SK-N-SH treated with all-trans-retinoic acid at 6 μM for 48 hours (cell line): Measurements from ENCODE around the gene LRRC18.

Experiments used
- GLIS3 ChIP-seq: fragments of 250-450 bp; sonication (Bioruptor Pico); IDR thresholded peaks from 2 replicates; pipeline ENCODE4 v1.5.0; 2020; ENCODE audit warnings: mild to moderate bottlenecking, moderate library complexity
- ISL1 ChIP-seq: fragments of 250-450 bp; sonication (Bioruptor Pico); IDR thresholded peaks from 2 replicates; pipeline ENCODE4 v2.1.2; 2022; ENCODE audit warnings: mild to moderate bottlenecking, moderate library complexity
- RARB ChIP-seq: fragments of 250-450 bp; sonication (Bioruptor Pico); IDR thresholded peaks from 2 replicates; pipeline ENCODE4 v1.8.0; 2021; ENCODE audit warnings: mild to moderate bottlenecking, moderate library complexity
- TCF4 ChIP-seq: fragments of 250-450 bp; sonication (Bioruptor Pico); IDR thresholded peaks from 2 replicates; pipeline ENCODE4 v1.8.0; 2021; ENCODE audit warnings: mild to moderate bottlenecking, moderate library complexity, borderline replicate concordance
- TOX ChIP-seq: fragments of 250-450 bp; sonication (Bioruptor Pico); IDR thresholded peaks from 2 replicates; pipeline ENCODE4 v1.8.0; 2021; ENCODE audit warnings: mild to moderate bottlenecking, moderate library complexity, borderline replicate concordance
- ZFP3 ChIP-seq: fragments of 250-450 bp; sonication (Bioruptor Pico); IDR thresholded peaks from 2 replicates; pipeline ENCODE4 v1.5.0; 2020; ENCODE audit warnings: mild to moderate bottlenecking, moderate library complexity
- ZFP30 ChIP-seq: fragments of 450-650 bp; formaldehyde crosslinking; IDR thresholded peaks from 2 replicates; pipeline ENCODE4 v1.5.0; 2022; ENCODE audit warnings: mild to moderate bottlenecking, moderate library complexity
- ZNF565 ChIP-seq: fragments of 450-650 bp; formaldehyde crosslinking; conservative IDR thresholded peaks from 2 replicates; pipeline ENCODE4 v1.5.0; 2020; ENCODE audit warnings: low read depth, mild to moderate bottlenecking, moderate library complexity
- ZNF70 ChIP-seq: fragments of 450-650 bp; formaldehyde crosslinking; IDR thresholded peaks from 2 replicates; pipeline ENCODE4 v1.5.0; 2020; ENCODE audit warnings: mild to moderate bottlenecking, moderate library complexity
- ZNF8 ChIP-seq: fragments of 450-650 bp; formaldehyde crosslinking; IDR thresholded peaks from 2 replicates; pipeline ENCODE4 v1.5.0; 2020; ENCODE audit warnings: mild to moderate bottlenecking, moderate library complexity
- TF ChIP-seq, protein P1 (sequence below): fragments of 250-450 bp; sonication (Bioruptor Pico); IDR thresholded peaks from 2 replicates; pipeline ENCODE4 v1.8.0; 2020; ENCODE audit warnings: mild to moderate bottlenecking, moderate library complexity, borderline replicate concordance
- TF ChIP-seq, protein P2 (sequence below): fragments of 250-450 bp; sonication (Bioruptor Pico); IDR thresholded peaks from 2 replicates; pipeline ENCODE4 v1.5.1; 2021; ENCODE audit warnings: mild to moderate bottlenecking, moderate library complexity
- TF ChIP-seq, protein P3 (sequence below): fragments of 250-450 bp; sonication (Bioruptor Pico); IDR thresholded peaks from 2 replicates; pipeline ENCODE4 v1.5.1; 2020; ENCODE audit warnings: low read depth, mild to moderate bottlenecking, moderate library complexity
- TF ChIP-seq, protein P4 (sequence below): fragments of 250-450 bp; sonication (Bioruptor Pico); IDR thresholded peaks from 2 replicates; pipeline ENCODE4 v1.5.0; 2020; ENCODE audit warnings: mild to moderate bottlenecking, moderate library complexity

DNA sequence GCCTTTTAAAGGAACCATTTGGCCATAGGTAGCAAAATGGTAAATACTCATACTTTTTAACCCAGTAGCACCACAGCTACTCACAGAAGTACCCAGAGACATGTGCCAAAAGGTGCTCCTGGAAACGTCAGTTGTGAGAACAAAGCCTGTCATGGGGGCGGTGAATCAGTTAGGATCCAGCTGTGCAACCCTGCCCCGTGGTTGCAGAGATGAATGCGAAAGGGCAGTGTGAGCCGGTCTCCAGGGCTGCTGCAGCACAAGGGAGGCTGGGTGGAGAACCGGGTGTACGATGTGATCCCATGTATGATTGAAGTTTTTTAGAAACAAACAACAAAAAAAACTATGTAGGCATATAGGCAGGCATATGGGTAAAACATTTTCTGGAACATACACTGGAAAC is 1.3 kb upstream of the LRRC18 start:
- TF ChIP-seq TOX (CRISPR knock-in tag) = no peak
- TF ChIP-seq TCF4 (CRISPR knock-in tag) = no peak
- TF ChIP-seq, protein P1, sequence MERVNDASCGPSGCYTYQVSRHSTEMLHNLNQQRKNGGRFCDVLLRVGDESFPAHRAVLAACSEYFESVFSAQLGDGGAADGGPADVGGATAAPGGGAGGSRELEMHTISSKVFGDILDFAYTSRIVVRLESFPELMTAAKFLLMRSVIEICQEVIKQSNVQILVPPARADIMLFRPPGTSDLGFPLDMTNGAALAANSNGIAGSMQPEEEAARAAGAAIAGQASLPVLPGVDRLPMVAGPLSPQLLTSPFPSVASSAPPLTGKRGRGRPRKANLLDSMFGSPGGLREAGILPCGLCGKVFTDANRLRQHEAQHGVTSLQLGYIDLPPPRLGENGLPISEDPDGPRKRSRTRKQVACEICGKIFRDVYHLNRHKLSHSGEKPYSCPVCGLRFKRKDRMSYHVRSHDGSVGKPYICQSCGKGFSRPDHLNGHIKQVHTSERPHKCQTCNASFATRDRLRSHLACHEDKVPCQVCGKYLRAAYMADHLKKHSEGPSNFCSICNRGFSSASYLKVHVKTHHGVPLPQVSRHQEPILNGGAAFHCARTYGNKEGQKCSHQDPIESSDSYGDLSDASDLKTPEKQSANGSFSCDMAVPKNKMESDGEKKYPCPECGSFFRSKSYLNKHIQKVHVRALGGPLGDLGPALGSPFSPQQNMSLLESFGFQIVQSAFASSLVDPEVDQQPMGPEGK = no peak
- no peak for TF ChIP-seq ZFP3 (CRISPR knock-in tag)
- no peak for TF ChIP-seq ISL1 (CRISPR knock-in tag)
- TF ChIP-seq ZFP30 (CRISPR knock-in tag) = no peak
- no peak for TF ChIP-seq RARB (CRISPR knock-in tag)
- no peak for TF ChIP-seq GLIS3 (CRISPR knock-in tag)
- TF ChIP-seq, protein P2, sequence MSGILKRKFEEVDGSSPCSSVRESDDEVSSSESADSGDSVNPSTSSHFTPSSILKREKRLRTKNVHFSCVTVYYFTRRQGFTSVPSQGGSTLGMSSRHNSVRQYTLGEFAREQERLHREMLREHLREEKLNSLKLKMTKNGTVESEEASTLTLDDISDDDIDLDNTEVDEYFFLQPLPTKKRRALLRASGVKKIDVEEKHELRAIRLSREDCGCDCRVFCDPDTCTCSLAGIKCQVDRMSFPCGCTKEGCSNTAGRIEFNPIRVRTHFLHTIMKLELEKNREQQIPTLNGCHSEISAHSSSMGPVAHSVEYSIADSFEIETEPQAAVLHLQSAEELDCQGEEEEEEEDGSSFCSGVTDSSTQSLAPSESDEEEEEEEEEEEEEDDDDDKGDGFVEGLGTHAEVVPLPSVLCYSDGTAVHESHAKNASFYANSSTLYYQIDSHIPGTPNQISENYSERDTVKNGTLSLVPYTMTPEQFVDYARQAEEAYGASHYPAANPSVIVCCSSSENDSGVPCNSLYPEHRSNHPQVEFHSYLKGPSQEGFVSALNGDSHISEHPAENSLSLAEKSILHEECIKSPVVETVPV (CRISPR knock-in tag) = no peak
- TF ChIP-seq, protein P3, sequence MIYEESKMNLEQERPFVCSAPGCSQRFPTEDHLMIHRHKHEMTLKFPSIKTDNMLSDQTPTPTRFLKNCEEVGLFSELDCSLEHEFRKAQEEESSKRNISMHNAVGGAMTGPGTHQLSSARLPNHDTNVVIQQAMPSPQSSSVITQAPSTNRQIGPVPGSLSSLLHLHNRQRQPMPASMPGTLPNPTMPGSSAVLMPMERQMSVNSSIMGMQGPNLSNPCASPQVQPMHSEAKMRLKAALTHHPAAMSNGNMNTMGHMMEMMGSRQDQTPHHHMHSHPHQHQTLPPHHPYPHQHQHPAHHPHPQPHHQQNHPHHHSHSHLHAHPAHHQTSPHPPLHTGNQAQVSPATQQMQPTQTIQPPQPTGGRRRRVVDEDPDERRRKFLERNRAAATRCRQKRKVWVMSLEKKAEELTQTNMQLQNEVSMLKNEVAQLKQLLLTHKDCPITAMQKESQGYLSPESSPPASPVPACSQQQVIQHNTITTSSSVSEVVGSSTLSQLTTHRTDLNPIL = no peak
- no peak for TF ChIP-seq ZNF8 (CRISPR knock-in tag)
- TF ChIP-seq ZNF565 = no peak
- TF ChIP-seq, protein P4, sequence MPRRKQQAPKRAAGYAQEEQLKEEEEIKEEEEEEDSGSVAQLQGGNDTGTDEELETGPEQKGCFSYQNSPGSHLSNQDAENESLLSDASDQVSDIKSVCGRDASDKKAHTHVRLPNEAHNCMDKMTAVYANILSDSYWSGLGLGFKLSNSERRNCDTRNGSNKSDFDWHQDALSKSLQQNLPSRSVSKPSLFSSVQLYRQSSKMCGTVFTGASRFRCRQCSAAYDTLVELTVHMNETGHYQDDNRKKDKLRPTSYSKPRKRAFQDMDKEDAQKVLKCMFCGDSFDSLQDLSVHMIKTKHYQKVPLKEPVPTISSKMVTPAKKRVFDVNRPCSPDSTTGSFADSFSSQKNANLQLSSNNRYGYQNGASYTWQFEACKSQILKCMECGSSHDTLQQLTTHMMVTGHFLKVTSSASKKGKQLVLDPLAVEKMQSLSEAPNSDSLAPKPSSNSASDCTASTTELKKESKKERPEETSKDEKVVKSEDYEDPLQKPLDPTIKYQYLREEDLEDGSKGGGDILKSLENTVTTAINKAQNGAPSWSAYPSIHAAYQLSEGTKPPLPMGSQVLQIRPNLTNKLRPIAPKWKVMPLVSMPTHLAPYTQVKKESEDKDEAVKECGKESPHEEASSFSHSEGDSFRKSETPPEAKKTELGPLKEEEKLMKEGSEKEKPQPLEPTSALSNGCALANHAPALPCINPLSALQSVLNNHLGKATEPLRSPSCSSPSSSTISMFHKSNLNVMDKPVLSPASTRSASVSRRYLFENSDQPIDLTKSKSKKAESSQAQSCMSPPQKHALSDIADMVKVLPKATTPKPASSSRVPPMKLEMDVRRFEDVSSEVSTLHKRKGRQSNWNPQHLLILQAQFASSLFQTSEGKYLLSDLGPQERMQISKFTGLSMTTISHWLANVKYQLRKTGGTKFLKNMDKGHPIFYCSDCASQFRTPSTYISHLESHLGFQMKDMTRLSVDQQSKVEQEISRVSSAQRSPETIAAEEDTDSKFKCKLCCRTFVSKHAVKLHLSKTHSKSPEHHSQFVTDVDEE (CRISPR knock-in tag) = no peak
- TF ChIP-seq ZNF70 (CRISPR knock-in tag) = no peak
